Neural cell (in vitro differentiated cells): Measurements from ENCODE around the gene OAS1.

Source experiments
- EZH2 ChIP-seq: fragments of 200-600, 300-800 bp; shearing (Covaris generic), sonication (generic); IDR thresholded peaks from 2 replicates; pipeline ENCODE4 v1.6.1; 2014; ENCODE audit warnings: antibody characterized with exemption, low read length, borderline replicate concordance, mild to moderate bottlenecking; ENCODE audit not compliant: insufficient read depth, poor library complexity, severe bottlenecking
- POLR2AphosphoS5 ChIP-seq: IDR thresholded peaks from 2 replicates; pipeline ENCODE4 v1.6.1; 2012
- TF ChIP-seq, protein P1 (sequence below): fragments of 450-650 bp; IDR thresholded peaks from 2 replicates; pipeline ENCODE4 v1.5.1; 2014; ENCODE audit warnings: antibody characterized with exemption, mild to moderate bottlenecking, moderate library complexity; ENCODE audit not compliant: poor library complexity, severe bottlenecking

DNA sequence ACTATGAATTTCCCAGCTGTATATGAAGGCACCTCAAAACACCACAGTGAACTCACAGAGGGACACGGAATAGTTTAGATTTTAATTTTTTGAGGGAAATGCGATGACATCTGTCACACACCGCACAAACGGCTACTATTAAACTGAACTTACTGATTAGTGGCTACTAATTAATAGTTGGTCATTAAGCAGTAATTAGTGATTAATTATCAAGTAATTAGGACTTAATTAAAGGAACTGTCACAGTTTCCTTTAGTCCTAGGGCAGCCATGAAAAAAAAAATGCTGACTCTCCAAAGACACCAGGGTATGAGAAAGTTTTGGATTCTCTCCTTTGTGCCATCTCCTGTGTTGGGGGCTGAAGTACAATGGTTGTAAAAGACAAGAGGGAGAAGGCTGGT lies 2.9 kb downstream of the OAS1 start:
- TF ChIP-seq, protein P1, sequence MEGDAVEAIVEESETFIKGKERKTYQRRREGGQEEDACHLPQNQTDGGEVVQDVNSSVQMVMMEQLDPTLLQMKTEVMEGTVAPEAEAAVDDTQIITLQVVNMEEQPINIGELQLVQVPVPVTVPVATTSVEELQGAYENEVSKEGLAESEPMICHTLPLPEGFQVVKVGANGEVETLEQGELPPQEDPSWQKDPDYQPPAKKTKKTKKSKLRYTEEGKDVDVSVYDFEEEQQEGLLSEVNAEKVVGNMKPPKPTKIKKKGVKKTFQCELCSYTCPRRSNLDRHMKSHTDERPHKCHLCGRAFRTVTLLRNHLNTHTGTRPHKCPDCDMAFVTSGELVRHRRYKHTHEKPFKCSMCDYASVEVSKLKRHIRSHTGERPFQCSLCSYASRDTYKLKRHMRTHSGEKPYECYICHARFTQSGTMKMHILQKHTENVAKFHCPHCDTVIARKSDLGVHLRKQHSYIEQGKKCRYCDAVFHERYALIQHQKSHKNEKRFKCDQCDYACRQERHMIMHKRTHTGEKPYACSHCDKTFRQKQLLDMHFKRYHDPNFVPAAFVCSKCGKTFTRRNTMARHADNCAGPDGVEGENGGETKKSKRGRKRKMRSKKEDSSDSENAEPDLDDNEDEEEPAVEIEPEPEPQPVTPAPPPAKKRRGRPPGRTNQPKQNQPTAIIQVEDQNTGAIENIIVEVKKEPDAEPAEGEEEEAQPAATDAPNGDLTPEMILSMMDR = no peak
- TF ChIP-seq EZH2 = no peak
- TF ChIP-seq POLR2AphosphoS5 = no peak
